Hippocampal formation (tissue), 2 donors: ENCODE measurements around the gene TSPAN17.
A peak's percentile ranks its signal among the peaks of the same experiment; 100 is the strongest.
"Not testable (repeated sequence)": the region's sequence is repeated elsewhere in the genome, so short reads cannot be mapped to it uniquely, and the experiment has no call there.

Experiments used
- DNase-seq, 2 donors: peaks; one replicate each; lab custom pipeline; 2025; lab: John Stamatoyannopoulos, UW

TSPAN17 gene

DNA sequence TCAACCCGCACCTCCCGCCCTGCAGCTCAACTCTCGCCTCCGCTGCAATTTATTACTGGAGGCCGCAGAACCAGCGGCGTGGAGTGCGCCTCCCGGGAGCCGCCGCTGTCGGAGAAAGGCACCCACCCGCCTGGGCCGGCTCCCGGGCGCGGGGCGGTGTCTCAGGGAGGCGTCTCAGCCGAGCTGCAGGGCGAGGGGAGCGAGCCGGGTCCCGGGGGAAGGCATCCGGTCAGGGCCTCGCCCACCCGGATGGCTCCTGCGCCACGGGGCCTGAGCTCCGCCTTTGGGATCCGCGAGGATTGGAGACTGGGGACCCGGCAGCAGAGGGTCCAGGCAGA is 32.9 kb downstream of the TSPAN17 start:
- DNase-seq: no peak

- DNase-seq: no peak
Observed at GRCh38 chr5:176682016-176682531, 34.8 kb downstream of the TSPAN17 start.

DNA sequence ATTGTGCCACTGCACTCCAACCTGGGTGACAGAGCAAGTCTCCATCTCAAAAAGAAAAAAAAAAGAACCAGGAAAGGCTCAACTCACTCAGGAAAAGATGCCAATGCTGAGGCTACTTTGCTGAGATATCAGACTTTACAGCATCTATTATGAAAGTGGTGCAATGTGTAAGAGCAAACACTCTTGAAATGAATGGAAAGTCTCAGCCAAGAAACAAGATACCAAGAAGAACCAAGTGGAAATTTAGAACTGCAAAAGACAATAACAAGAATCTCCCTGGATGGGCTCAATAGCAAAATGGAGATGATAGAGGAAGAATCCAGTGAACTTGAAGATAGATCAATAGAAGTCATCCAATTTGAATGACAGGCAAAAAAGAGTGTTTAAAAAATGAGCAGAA is 37.7 kb downstream of the TSPAN17 start:
- DNase-seq: no peak

DNA sequence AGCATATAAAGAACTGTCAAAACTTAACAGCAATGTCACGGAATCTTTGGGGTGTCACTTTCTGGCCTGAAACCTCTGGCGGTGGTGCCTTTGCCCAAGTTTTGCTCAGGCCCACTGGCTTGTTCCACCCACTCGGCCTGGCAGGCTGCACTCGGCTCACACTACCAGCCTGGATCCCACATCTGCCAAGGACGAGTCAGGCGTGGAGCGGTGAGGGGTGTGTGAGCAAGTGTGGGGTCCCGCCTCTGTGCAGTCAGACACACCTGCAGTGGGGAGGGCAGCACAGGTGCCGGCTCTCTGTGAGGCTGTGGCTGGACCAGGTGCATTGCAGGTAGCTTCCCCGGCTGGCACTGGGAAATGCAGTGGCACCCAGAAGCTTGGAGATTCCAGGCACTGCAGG is 40.0 kb downstream of the TSPAN17 start:
- DNase-seq: no peak

DNA sequence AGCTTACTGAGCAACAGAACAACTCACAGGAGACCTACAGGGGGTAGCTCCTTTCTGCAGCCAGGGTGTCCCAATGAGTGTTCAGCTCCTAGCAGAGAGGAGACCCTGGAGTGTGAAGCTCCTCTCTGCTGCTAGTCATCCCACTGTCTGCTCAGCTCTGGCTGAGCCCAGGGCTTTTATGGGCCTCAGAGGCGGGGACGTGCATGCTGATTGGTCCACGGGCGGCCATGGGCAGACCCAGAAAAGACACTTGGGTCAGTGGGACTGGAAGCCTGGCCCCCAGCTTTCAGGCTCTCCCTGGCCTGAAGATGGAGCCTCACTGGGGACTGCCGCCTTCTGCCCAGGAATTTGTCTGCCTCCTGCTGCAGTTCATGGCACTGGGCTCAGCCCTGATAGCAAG is 40.6 kb downstream of the TSPAN17 start:
- no peak for DNase-seq

DNA sequence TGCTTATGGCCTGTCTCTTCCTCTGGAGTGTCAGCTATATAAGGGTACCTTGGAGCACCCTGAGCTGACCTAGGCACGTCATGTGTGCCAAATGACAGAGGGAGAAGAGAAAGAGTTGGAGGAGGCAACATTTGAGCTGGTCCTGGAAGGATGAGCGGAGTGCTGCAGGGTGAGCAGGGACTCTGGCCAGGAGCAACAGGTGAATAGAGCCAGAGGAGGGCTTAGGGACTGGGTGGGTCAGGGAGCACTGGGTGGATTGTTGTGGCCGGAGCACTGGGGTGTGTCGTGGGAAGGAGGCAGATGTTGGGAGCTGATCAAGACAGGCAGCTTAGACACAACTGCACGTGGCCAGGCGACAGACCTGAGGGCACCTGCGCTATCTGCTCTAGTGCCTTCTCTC is 43.6 kb downstream of the TSPAN17 start:
- no peak for DNase-seq

GRCh38 chr5:176691524-176691923 is 44.2 kb downstream of the TSPAN17 start:
- DNase-seq: no peak

DNA sequence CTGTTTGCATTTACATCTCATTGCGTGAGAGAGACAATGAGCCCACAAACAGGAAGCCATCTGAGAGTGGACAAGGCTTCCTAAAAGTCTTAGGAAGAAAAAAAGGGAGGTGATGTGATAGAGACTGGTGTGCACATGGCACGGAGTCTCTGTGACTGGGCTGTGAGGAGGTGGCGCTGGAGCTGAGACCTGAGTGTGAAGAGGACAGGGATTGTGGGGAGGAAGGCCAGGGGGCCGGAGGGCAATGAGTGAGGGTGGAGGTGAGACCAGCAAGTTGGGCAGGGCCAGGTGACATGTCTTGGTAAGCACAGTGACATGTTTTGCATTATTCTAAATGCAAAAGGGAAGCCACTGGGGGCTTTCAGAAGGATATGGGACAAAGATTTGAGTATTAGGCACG is 45.0 kb downstream of the TSPAN17 start:
- no peak for DNase-seq

DNA sequence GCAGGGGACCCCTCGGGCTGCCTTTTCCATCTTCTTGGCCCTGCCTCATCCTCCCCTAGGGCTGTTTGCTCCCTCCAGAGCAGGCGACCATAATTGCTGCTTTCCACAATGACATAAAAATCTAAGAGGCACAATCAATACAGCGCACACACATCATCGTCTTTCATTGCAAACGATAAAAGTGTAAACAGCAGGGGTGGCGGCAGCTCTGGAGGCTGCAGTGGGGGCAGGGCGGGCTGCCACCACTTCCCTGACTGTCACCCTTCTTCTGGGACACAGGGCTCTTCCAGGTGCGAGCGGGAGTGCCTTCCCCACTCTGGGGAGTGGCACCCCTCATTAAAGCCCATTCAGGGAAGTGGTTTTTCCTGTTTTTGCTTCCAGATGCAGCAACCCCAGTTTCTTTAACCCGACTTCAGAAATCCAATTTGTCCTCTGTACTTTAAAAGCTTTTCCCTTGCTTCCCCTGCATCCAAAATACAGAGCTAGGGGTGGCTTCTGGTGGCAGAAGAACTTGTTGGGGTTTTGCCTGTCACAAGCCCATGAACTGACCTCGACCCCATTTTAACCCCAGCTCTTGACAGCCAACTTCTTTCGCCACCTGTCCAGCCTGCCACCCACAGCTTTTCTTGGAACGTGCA is 45.7 kb downstream of the TSPAN17 start:
- DNase-seq: no peak

GRCh38 chr5:176693477-176693851 is 46.2 kb downstream of the TSPAN17 start:
- DNase-seq: no peak

DNA sequence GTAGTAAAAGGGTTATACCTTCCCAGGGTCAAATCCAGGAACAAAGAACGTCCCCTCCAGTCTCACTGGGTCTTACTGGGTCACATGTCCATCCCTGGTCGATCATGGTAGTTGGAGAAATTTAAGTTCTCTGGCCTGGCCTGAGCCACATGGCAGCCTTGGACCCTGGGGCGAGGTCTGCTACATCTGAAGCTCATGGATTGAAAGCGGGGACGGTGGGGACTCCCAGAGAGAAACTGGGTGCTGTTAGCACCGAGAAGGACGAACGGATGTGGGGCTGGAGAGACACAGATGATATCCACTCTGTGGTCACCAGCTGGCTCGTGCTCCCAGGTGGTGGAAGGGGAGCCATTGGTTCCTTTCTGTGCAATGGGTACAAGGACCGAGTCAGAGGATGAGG is 46.9 kb downstream of the TSPAN17 start:
- DNase-seq: no peak

DNA sequence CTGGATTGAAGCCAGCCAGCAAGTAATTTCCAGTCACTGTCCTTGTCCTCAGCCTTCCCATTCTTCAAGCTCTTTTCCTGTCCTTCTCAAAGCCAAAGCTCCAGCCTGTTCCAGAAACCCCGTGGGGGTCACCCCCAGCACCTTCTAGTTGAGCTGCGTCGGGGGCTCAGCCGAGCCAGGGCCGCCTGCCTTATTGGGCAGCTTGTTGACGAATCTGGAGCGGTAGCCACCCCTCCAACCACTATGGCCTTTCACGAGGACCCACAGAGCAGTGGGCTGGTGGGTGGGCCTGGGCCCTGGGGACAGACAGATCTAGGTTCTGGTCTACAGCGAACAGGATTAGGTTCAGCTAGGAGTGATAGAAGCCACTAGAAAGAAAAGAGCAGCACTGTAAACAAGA is 47.3 kb downstream of the TSPAN17 start:
- DNase-seq: no peak

DNA sequence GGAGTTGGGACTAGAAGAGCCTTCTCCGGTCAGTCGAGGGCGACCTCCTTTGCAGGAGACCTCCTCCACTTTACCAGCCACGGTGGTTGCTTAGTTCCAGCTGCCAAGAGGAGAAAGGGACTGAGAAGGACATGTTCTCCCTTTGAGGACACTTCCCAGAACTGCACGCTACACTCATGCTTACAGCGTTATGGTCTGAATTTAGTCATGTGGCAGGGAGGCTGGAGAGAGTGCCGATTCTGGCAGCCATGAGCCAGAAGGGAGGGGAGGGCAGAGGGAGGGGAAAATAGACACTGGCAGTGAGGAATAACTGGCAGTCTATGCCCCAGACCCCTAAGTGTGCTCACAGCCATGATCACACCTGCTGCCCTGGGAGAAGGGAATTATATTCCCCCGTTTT is 47.8 kb downstream of the TSPAN17 start:
- no peak for DNase-seq

- DNase-seq: no peak
Observed at GRCh38 chr5:176697267-176697933, 50.1 kb downstream of the TSPAN17 start.

GRCh38 chr5:176697934-176698538 is 50.8 kb downstream of the TSPAN17 start:
- DNase-seq: no peak

GRCh38 chr5:176699446-176699845 is 52.2 kb downstream of the TSPAN17 start:
- not testable (repeated sequence) for DNase-seq

DNA sequence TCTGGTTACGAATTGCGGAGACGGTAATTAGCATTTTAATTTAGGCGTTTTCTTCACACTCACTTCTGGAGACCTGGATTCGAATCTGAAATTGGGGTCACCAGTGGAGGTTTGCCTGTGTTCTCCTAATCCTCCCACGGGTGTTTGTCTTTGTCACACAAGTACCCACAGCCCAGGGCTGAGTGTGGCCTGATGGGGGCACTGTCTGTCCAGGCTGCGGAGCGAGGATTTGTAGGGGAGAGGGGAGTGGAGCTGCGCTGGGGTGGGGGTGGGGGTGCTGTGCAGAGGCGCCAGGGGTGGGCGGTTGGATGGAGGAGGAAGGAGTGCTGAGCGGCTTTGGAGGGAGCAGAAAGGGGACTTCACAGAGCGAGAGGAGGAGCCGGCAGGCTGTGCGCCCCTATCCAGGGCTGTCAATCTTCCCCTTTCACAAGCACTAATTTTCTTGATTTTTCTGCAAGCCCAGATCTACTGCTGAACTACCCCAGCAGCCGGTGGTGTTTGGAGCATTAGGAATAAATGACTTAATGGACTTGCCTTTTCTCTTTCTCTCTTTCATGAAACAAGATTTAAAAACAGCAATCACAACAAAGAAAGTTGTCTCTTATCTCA is 53.1 kb downstream of the TSPAN17 start:
- peak; percentile 1 to 5 for DNase-seq

DNA sequence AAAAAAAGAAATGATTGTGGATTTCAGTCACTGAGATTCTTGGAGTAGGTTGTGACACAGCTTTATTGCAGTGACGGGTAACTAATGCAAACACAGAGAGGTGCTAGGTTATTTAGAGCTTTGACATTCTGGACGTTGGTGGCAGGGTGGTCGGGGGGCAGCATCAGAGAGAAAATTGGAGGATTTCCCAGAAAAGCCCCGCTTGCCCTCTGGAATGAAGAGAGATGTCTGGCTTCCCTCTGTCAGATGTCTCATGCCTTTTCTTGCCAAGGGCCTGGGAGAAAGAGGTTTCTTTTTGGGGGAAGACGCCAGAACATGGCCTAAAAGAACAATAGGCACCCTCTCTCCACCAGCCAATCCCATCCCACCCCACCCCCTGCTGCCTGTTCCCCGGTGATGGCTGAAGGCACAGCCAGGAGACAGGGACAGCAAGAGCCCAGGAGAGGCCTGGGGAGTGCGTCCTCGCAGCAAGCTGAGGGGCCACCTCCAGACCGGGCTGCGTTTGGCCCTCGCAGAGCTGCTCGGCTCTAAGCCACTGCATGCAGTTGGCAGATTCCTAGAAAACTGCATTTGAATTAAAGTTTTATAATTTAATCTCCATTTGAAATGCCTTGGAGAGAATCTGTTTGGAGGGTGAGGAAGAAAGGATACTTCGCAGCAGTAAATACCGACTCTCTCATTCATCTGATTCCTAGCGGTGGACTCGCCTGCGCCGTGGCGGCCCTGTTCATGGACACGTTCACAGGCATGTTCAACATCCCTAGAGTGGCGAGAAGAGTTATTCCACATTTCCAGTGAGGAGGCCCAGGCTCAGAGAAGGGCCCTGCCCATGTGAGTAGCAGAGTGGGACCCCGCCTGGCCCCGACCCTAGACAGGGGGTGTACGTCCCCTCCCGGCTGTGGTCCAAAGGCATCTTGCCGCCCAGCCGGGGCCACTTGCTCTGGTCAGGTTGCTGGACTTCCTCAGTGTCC is 55.7 kb downstream of the TSPAN17 start:
- DNase-seq: no peak

- no peak for DNase-seq
Observed at GRCh38 chr5:176703857-176704256, 56.6 kb downstream of the TSPAN17 start.

DNA sequence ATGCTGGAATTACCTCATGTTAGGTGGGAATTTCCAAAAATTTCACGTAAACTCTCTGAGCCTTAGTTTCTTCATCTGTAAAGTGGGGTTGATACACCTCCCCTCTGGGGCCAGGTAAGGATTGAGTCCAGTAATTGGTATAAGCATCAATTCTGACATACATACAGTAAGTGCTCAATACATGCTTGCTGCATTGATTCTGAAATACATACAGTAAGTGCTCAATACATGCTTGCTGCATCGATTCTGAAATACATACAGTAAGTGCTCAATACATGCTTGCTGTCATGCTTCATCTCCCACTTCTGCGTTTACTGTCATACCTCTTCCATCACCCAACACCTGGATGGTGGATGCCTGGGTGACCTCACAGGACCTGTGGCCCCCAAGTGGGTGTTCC is 57.1 kb downstream of the TSPAN17 start:
- DNase-seq: no peak

- DNase-seq: no peak
Observed at GRCh38 chr5:176704817-176705216, 57.5 kb downstream of the TSPAN17 start.
